ENCODE measurements around the gene PPP1R15B. TPM values are rescaled to one million over a fixed set of nuclear protein-coding genes. Genes with fewer than 3 reads are reported as not detected.

PPP1R15B gene
- polyA plus RNA-seq, 3 donors = 14.3 to 41.6 (median 30.3) TPM

GRCh38 chr1:204409123-204409522 lies 2.5 kb downstream of the PPP1R15B start:
- H3K27ac ChIP-seq (ENCODE audit: low read depth, low read length) = no peak overlapping the region
- 0 to 1% (median 0%) methylated on average over 3 of the region's 3 CpGs for WGBS, 3 donors

GRCh38 chr1:204408602-204409001 lies 3.0 kb downstream of the PPP1R15B start:
- H3K27ac ChIP-seq (ENCODE audit: low read depth, low read length) = no peak overlapping the region
- 5 to 7% (median 6%) methylated on average over 1 of the region's 1 CpG for WGBS, 3 donors

- no peak overlapping the region for H3K27ac ChIP-seq (ENCODE audit: low read depth, low read length)
- 0 to 1% (median 1%) methylated on average over 2 of the region's 2 CpGs for WGBS, 3 donors
Measured at GRCh38 chr1:204408074-204408507, 3.5 kb downstream of the PPP1R15B start.

- 1 to 3% (median 3%) methylated on average over 3 of the region's 3 CpGs for WGBS, 3 donors
- H3K27ac ChIP-seq (ENCODE audit: low read depth, low read length) = no peak overlapping the region
Measured at GRCh38 chr1:204407295-204407971, 4.2 kb downstream of the PPP1R15B start.

- H3K27ac ChIP-seq (ENCODE audit: low read depth, low read length) = no peak overlapping the region
- WGBS, 3 donors = 28 to 57% (median 53%) methylated on average over 4 of the region's 4 CpGs
Measured at GRCh38 chr1:204406621-204407020, 5.0 kb downstream of the PPP1R15B start.

GRCh38 chr1:204405988-204406387 lies 5.6 kb downstream of the PPP1R15B start:
- H3K27ac ChIP-seq (ENCODE audit: low read depth, low read length) = no peak overlapping the region
- WGBS, 3 donors = 21 to 44% (median 34%) methylated on average over 2 of the region's 2 CpGs

GRCh38 chr1:204404629-204405028 lies 7.0 kb downstream of the PPP1R15B start:
- no peak overlapping the region for H3K27ac ChIP-seq (ENCODE audit: low read depth, low read length)
- WGBS, 3 donors = 44 to 85% (median 76%) methylated on average over 2 of the region's 2 CpGs

- H3K27ac ChIP-seq (ENCODE audit: low read depth, low read length) = no peak overlapping the region
- WGBS, 3 donors = 92 to 96% (median 95%) methylated on average over 4 of the region's 4 CpGs
Measured at GRCh38 chr1:204402391-204402790, 9.2 kb downstream of the PPP1R15B start.

- 89 to 95% (median 92%) methylated on average over 3 of the region's 3 CpGs for WGBS, 3 donors
Measured at GRCh38 chr1:204401730-204402129, 9.9 kb downstream of the PPP1R15B start.

GRCh38 chr1:204400882-204401510 lies 10.6 kb downstream of the PPP1R15B start:
- H3K27ac ChIP-seq (ENCODE audit: low read depth, low read length) = no peak overlapping the region
- WGBS, 3 donors = 70 to 78% (median 73%) methylated on average over 6 of the region's 6 CpGs

More at GRCh38 chr1:204401730-204402129, 9.9 kb downstream of the PPP1R15B start:
- no peak overlapping the region for H3K27ac ChIP-seq (ENCODE audit: low read depth, low read length)

GRCh38 chr1:204398197-204399125 lies 13.2 kb downstream of the PPP1R15B start:
- H3K27ac ChIP-seq (ENCODE audit: low read depth, low read length) = no peak overlapping the region
- WGBS, 3 donors = 61 to 74% (median 73%) methylated on average over 7 of the region's 7 CpGs

GRCh38 chr1:204396015-204396583 lies 15.5 kb downstream of the PPP1R15B start:
- no peak overlapping the region for H3K27ac ChIP-seq (ENCODE audit: low read depth, low read length)
- WGBS, 3 donors = 78 to 87% (median 83%) methylated on average over 4 of the region's 4 CpGs

- H3K27ac ChIP-seq (ENCODE audit: low read depth, low read length) = no peak overlapping the region
Measured at GRCh38 chr1:204391629-204392028, 20.0 kb downstream of the PPP1R15B start.

- H3K27ac ChIP-seq (ENCODE audit: low read depth, low read length) = no peak overlapping the region
- 20 to 44% (median 37%) methylated on average over 4 of the region's 4 CpGs for WGBS, 3 donors
Measured at GRCh38 chr1:204390751-204391466, 20.7 kb downstream of the PPP1R15B start.

- 94 to 95% (median 94%) methylated on average over 2 of the region's 2 CpGs for WGBS, 3 donors
- H3K27ac ChIP-seq (ENCODE audit: low read depth, low read length) = no peak overlapping the region
Measured at GRCh38 chr1:204385727-204386126, 25.9 kb downstream of the PPP1R15B start.

- 44 to 74% (median 66%) methylated on average over 7 of the region's 7 CpGs for WGBS, 3 donors
Measured at GRCh38 chr1:204384636-204385352, 26.8 kb downstream of the PPP1R15B start.

GRCh38 chr1:204383163-204383904 lies 28.3 kb downstream of the PPP1R15B start:
- no peak overlapping the region for H3K27ac ChIP-seq (ENCODE audit: low read depth, low read length)
- 60 to 85% (median 76%) methylated on average over 5 of the region's 5 CpGs for WGBS, 3 donors

More at GRCh38 chr1:204384636-204385352, 26.8 kb downstream of the PPP1R15B start:
- no peak overlapping the region for H3K27ac ChIP-seq (ENCODE audit: low read depth, low read length)

Data from adipose tissue (tissue), 3 donors.